Fibroblast of the aortic adventitia (primary cell): ENCODE data around the gene CPNE1. TPM values are rescaled to one million over a fixed set of nuclear protein-coding genes. Genes with fewer than 3 reads are reported as not detected.

Experiments
- DNase-seq: peaks from one replicate; pipeline ENCODE4 v3.0.0-alpha.2; 2010; ENCODE audit warnings: low read depth
- H3K4me3 ChIP-seq: 2 replicates; pipeline ENCODE4 v1.5.1; 2011; ENCODE audit warnings: low read depth, mild to moderate bottlenecking, control low read depth, low read length, moderate library complexity
- total RNA-seq: library from RNA; depleted of rRNA; stranded (reverse); fragments of >200 nt; gene quantifications from 2 replicates; pipeline ENCODE4 v1.2.3, GENCODE V29; 2012; ENCODE audit warnings: low replicate concordance
- TF ChIP-seq, protein P1 (sequence below): IDR thresholded peaks from 2 replicates; pipeline ENCODE4 v1.5.1; 2011; ENCODE audit warnings: mild to moderate bottlenecking, low read length, control low read depth, inconsistent platforms; ENCODE audit not compliant: insufficient read depth

Gene CPNE1
- total RNA-seq, 1 donor = 154 TPM

DNA sequence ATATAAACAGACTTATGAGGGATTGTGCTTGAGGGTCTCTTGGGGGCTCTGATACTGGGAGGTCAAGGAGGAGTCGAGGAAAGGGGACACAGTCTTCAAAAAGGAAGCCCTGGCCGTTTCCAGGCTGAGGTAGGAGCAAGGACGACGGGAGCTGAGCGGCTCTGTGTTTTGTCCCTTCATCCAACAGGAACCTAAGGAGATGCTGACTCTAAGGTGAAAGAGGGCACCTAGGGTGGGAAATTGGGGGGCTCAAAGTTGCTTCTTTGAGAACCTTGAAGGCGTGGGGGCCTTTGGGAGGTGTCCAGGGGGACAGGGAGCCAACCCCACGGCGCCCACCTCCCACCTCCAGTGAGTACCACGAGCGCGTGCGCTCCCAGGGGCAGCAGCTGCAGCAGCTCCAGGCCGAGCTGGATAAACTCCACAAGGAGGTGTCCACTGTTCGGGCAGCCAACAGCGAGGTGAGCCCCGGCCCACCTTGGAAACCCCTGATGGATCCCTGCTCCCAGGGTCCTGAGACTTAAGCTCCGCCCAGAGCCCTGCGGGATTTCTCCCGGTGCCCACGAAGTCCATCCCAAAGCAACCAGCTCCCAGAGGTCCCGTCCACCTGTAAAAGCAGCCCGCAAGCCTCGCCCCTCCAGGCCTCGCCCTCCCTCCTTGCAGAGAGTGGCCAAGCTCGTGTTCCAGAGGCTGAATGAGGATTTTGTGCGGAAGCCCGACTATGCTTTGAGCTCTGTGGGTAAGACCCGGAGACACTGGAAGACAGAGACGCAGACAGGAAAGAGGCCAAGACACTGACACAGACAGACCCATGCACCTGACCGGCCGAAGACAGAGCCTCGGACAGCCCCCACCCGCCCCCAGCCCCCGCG is 46.2 kb downstream of the CPNE1 start:
- DNase-seq = peak; percentile 31
- H3K4me3 ChIP-seq = peak overlapping the region; percentile 71
- TF ChIP-seq, protein P1, sequence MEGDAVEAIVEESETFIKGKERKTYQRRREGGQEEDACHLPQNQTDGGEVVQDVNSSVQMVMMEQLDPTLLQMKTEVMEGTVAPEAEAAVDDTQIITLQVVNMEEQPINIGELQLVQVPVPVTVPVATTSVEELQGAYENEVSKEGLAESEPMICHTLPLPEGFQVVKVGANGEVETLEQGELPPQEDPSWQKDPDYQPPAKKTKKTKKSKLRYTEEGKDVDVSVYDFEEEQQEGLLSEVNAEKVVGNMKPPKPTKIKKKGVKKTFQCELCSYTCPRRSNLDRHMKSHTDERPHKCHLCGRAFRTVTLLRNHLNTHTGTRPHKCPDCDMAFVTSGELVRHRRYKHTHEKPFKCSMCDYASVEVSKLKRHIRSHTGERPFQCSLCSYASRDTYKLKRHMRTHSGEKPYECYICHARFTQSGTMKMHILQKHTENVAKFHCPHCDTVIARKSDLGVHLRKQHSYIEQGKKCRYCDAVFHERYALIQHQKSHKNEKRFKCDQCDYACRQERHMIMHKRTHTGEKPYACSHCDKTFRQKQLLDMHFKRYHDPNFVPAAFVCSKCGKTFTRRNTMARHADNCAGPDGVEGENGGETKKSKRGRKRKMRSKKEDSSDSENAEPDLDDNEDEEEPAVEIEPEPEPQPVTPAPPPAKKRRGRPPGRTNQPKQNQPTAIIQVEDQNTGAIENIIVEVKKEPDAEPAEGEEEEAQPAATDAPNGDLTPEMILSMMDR = no peak

DNA sequence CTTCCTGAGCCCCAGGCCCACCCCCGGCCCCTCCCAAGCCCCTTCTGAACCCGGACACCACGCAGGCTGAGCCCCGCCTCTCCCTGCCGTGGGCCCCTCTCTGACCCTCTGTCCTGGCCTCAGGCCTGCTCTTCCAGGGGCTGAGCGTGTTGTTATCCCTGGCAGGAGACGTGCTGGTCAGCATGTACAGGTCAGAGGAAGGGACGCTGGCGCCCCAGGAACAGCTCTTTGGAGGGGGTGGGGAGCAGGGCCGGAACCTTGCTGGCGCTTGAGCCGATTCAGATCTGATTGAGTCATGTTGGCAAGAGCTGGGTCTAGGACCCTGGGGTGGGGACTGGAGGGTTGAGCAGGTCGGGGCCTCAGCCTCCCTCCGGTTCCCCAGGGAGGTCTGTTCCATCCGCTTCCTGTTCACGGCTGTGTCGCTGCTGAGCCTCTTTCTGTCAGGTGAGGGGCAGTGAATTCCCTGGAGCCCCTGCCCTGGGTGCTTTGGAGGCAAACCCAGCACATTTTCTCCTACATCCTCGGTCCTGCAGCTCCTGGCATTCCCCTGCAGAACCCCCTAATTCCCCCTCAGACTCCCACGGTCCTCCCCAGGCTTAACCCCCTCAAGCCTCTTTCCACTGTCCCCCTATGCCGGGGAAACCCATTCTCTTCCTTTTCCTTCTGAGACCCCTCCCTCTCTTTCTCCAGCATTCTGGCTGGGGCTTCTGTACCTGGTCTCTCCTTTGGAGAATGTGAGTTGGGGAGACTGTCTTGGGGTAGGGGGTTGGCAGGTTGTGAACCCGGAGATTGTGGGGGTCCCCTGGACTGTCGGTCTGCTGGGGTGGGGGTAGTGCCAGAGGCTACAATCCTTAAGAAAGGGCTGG is 47.1 kb downstream of the CPNE1 start:
- peak overlapping the region; percentile 71 for H3K4me3 ChIP-seq
- TF ChIP-seq, protein P1 = peak; percentile 31
- DNase-seq = peak; percentile 39

DNA sequence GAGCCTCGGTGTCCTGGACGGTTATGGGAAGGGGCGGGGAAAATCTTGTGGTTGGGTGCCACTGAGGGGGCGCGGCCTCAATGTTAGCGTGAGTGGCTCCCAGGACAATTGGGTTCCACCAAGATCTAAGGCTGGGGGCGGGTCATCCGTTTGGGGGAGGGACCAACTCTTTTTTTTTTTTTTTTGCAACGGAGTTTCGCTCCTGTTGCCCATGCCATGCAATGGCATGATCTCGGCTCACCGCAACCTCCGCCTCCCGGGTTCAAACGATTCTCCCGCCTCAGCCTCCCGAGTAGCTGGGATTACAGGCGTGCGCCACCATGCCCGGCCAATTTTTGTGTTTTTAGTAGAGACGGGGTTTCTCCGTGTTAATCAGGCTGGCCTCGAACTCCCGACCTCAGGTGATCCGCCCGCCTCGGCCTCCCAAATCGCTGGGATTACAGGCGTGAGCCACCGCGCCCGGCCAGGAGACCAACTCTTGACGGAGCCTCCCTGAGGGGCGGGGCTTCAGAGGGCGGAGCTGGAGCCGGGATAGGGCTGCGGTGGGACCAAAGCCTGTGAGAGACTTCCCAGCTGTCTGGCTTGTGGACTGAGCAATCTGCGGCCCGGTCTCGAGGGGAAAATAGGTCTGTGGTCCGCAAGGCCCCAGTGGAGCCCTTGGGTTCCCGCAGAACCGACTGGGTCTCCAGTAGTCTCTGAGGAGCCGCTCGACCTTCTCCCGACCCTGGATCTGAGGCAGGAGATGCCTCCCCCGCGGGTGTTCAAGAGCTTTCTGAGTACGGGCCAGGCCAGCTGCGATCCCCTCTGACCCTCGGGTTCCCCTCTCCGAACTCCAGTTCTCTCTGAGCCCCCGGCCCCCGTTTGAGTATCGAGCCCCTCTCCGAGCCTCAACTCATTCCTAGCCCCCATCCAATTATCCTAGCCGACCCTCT is 48.0 kb downstream of the CPNE1 start:
- peak; percentile 99 for DNase-seq
- peak overlapping the region; percentile 71 for H3K4me3 ChIP-seq
- TF ChIP-seq, protein P1 = no peak

DNA sequence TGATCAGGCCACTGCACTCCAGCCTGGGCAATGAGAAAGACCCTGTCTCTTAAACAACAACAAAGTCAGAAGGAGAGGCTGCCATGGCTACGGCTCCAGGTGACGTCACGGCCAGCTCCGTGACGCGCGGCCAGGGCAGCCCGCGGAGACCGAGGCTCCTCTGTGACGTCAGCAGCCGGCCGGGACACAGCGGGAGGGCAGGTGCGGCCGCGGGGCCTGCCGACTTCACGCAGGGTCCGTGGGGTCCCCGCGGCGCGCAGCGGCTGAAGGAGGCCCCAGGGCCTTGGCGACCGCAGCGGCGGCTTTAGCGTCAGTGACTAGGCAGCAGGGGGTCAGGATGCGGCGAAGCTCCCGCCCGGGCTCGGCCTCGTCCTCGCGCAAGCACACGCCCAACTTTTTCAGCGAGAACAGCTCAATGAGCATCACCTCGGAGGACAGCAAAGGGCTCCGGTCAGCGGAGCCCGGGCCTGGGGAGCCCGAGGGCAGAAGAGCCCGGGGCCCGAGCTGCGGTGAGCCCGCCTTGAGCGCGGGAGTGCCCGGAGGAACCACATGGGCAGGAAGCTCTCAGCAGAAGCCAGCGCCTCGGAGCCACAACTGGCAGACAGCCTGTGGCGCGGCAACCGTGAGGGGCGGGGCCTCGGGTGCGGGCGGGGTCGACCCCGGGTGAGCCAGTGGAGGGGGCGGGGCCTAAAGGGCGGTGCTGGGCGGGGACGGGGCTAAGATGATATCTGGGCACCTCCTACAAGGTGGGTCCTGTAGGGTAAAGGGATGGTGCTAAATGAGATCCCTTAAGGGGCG is 48.8 kb downstream of the CPNE1 start, which contains the start of gene SPAG4:
Gene SPAG4, plus strand, starts transcription at position 163 of the 798 bp plus-strand sequence. Its CDS starts 175 bp downstream, at position 338.
- peak; percentile 58 for DNase-seq
- H3K4me3 ChIP-seq = peak within 1 kb of the TSS; percentile 71
- TF ChIP-seq, protein P1 = no peak

DNA sequence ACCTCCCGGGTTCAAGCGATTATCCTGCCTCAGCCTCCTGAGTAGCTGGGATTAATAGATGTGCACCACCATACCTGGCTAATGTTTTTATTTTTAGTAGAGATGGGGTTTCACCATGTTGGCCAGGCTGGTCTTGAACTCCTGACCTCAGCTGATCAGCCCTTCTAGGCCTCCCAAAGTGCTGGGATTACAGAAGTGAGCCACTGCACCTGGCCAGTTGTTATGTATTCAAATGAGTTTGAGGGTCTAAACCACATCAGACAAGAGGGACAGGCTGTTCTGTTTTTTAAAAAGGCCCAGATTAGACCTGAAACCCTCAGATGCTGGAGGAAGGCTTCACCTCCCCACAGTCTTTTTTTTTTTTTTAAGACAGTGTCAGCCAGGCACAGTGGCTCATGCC is 53.2 kb downstream of the CPNE1 start:
- TF ChIP-seq, protein P1 = no peak
- H3K4me3 ChIP-seq = no peak overlapping the region
- no peak for DNase-seq
